ENCODE measurements around the gene GNLY. TPM values are rescaled to one million over a fixed set of nuclear protein-coding genes. Genes with fewer than 3 reads are reported as not detected.

Gene GNLY
- total RNA-seq, 1 experiment from 2014 or later, result not detected

GRCh38 chr2:85702172-85702571, 8.0 kb downstream of the GNLY start:
- Histone ChIP-seq H3K9me2 (replicated peaks; ENCODE audit: low read length) (no peaks in the 10 kb centered on the region), H2AFZ (ENCODE audit: low read length) (no peak overlapping the region), H4K20me1 (ENCODE audit: low read length) (no peaks in the 10 kb centered on the region), H3K9me3 (ENCODE audit: low read length) (no peaks in the 10 kb centered on the region), H3K4me3 (ENCODE audit: low read length) (peak overlapping the region; percentile 24; the same call in 1 of the 2 replicates), H3K4me2 (ENCODE audit: low read length) (peak overlapping the region; percentile 73), H3K9ac (ENCODE audit: low read length) (peak overlapping the region; percentile 3; the same call in 1 of the 2 replicates), H3K27me3 (ENCODE audit: low read length) (no peaks in the 10 kb centered on the region), H3K79me2 (ENCODE audit: low read length) (no peaks in the 10 kb centered on the region), H3F3A (ENCODE audit: low read length, unreplicated experiment) (no peaks in the 10 kb centered on the region), H3K4me1 (ENCODE audit: insufficient read depth, low read length) (peaks cover 35% of the 10 kb centered on the region), H3K36me3 (ENCODE audit: low read depth, low read length) (no peaks in the 10 kb centered on the region), H3K27ac (ENCODE audit: low read length) (peak overlapping the region; percentile 80)
- ATAC-seq, result peak; percentile 58
- TF ChIP-seq EZH2 (IDR thresholded peaks at IDR 0.05; ENCODE audit: low read length, unreplicated experiment) (no peak), EZH2phosphoT487 (IDR thresholded peaks at IDR 0.05; ENCODE audit: borderline replicate concordance, low read length) (no peak)
- TF ChIP-seq, protein P1, sequence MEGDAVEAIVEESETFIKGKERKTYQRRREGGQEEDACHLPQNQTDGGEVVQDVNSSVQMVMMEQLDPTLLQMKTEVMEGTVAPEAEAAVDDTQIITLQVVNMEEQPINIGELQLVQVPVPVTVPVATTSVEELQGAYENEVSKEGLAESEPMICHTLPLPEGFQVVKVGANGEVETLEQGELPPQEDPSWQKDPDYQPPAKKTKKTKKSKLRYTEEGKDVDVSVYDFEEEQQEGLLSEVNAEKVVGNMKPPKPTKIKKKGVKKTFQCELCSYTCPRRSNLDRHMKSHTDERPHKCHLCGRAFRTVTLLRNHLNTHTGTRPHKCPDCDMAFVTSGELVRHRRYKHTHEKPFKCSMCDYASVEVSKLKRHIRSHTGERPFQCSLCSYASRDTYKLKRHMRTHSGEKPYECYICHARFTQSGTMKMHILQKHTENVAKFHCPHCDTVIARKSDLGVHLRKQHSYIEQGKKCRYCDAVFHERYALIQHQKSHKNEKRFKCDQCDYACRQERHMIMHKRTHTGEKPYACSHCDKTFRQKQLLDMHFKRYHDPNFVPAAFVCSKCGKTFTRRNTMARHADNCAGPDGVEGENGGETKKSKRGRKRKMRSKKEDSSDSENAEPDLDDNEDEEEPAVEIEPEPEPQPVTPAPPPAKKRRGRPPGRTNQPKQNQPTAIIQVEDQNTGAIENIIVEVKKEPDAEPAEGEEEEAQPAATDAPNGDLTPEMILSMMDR (conservative IDR thresholded peaks at IDR 0.05; ENCODE audit: low read depth, low read length), result no peak
- ChIA-PET POLR2A (ENCODE audit: unreplicated experiment) (no interaction called here), CTCF (no interaction called here)
- peak; percentile 85 for DNase-seq
- BruUV-seq (replicated peaks), result no TSS peak
- intact Hi-C loops (cut with micrococcal nuclease), result no loop called here

GRCh38 chr2:85702800-85703199, 8.6 kb downstream of the GNLY start:
- H3K27ac ChIP-seq (ENCODE audit: low read length), result peak overlapping the region; percentile 80
- CTCF ChIA-PET, result no interaction called here
- TF ChIP-seq EZH2 (IDR thresholded peaks at IDR 0.05; ENCODE audit: low read length, unreplicated experiment) (no peak), EZH2phosphoT487 (IDR thresholded peaks at IDR 0.05; ENCODE audit: borderline replicate concordance, low read length) (no peak)
- no peaks in the 10 kb centered on the region for H3K9me3 ChIP-seq (ENCODE audit: low read length)
- BruUV-seq (replicated peaks), result no TSS peak
- no peaks in the 10 kb centered on the region for H3F3A ChIP-seq (ENCODE audit: low read length, unreplicated experiment)
- no peak overlapping the region for H3K9ac ChIP-seq (ENCODE audit: low read length)
- no peak for DNase-seq
- H3K9me2 ChIP-seq (replicated peaks; ENCODE audit: low read length), result no peaks in the 10 kb centered on the region
- intact Hi-C loops (cut with micrococcal nuclease), result no loop called here
- no peak for ATAC-seq
- peaks cover 40% of the 10 kb centered on the region for H3K4me1 ChIP-seq (ENCODE audit: insufficient read depth, low read length)
- H3K36me3 ChIP-seq (ENCODE audit: low read depth, low read length), result no peaks in the 10 kb centered on the region
- POLR2A ChIA-PET (ENCODE audit: unreplicated experiment), result no interaction called here
- no peaks in the 10 kb centered on the region for H3K27me3 ChIP-seq (ENCODE audit: low read length)
- H3K4me3 ChIP-seq (ENCODE audit: low read length), result no peak overlapping the region
- no peaks in the 10 kb centered on the region for H4K20me1 ChIP-seq (ENCODE audit: low read length)
- no peak overlapping the region for H2AFZ ChIP-seq (ENCODE audit: low read length)
- no peaks in the 10 kb centered on the region for H3K79me2 ChIP-seq (ENCODE audit: low read length)
- peak overlapping the region; percentile 73 for H3K4me2 ChIP-seq (ENCODE audit: low read length)

GRCh38 chr2:85703329-85703728, 9.2 kb downstream of the GNLY start:
- ATAC-seq, result no peak
- H3K9me2 ChIP-seq (replicated peaks; ENCODE audit: low read length), result no peaks in the 10 kb centered on the region
- no peaks in the 10 kb centered on the region for H3F3A ChIP-seq (ENCODE audit: low read length, unreplicated experiment)
- H3K27me3 ChIP-seq (ENCODE audit: low read length), result no peaks in the 10 kb centered on the region
- DNase-seq, result no peak
- no peak overlapping the region for H3K4me3 ChIP-seq (ENCODE audit: low read length)
- TF ChIP-seq, protein P1 (conservative IDR thresholded peaks at IDR 0.05; ENCODE audit: low read depth, low read length), result no peak
- no peak for TF ChIP-seq EZH2phosphoT487 (IDR thresholded peaks at IDR 0.05; ENCODE audit: borderline replicate concordance, low read length)
- no peak for TF ChIP-seq EZH2 (IDR thresholded peaks at IDR 0.05; ENCODE audit: low read length, unreplicated experiment)
- no peaks in the 10 kb centered on the region for H3K79me2 ChIP-seq (ENCODE audit: low read length)
- intact Hi-C loops (cut with micrococcal nuclease), result no loop called here
- no peak overlapping the region for H2AFZ ChIP-seq (ENCODE audit: low read length)
- H3K9me3 ChIP-seq (ENCODE audit: low read length), result no peaks in the 10 kb centered on the region
- no TSS peak for BruUV-seq (replicated peaks)
- POLR2A ChIA-PET (ENCODE audit: unreplicated experiment), result no interaction called here
- H3K27ac ChIP-seq (ENCODE audit: low read length), result no peak overlapping the region
- no peak overlapping the region for H3K9ac ChIP-seq (ENCODE audit: low read length)
- CTCF ChIA-PET, result interaction anchor here (0.6 kb wide), 1 partner anchor 28 kb away, joined by 6 read pairs; no protein-coding TSS in a partner anchor
- H3K4me1 ChIP-seq (ENCODE audit: insufficient read depth, low read length), result peaks cover 43% of the 10 kb centered on the region
- H3K36me3 ChIP-seq (ENCODE audit: low read depth, low read length), result no peaks in the 10 kb centered on the region
- no peak overlapping the region for H3K4me2 ChIP-seq (ENCODE audit: low read length)
- no peaks in the 10 kb centered on the region for H4K20me1 ChIP-seq (ENCODE audit: low read length)

All from PC-3 (cell line).